Adipocyte (in vitro differentiated cells): ENCODE results near the gene DUSP11.

Source experiments
- DNase-seq: peaks from one replicate; pipeline ENCODE4 v3.0.0-alpha.2; 2015; ENCODE audit warnings: low read depth
- H3K27me3 ChIP-seq: replicated peaks from 2 replicates; pipeline ENCODE4 v1.7.0; 2013; ENCODE audit warnings: mild to moderate bottlenecking, low read length, moderate library complexity; ENCODE audit not compliant: control insufficient read depth, insufficient read depth
- H3K36me3 ChIP-seq: 2 replicates; pipeline ENCODE4 v1.7.0; 2013; ENCODE audit warnings: low read length, mild to moderate bottlenecking, moderate library complexity; ENCODE audit not compliant: control insufficient read depth, insufficient read depth, severe bottlenecking
- H3K4me1 ChIP-seq: 2 replicates; pipeline ENCODE4 v1.7.0; 2013; ENCODE audit warnings: mild to moderate bottlenecking, low read length, moderate library complexity; ENCODE audit not compliant: control insufficient read depth, insufficient read depth
- H3K4me3 ChIP-seq: 2 replicates; pipeline ENCODE4 v1.7.0; 2013; ENCODE audit warnings: mild to moderate bottlenecking, low read length, moderate library complexity
- H3K9ac ChIP-seq: 2 replicates; pipeline ENCODE4 v1.7.0; 2013; ENCODE audit warnings: mild to moderate bottlenecking, low read length, moderate library complexity
- H3K9me3 ChIP-seq: 2 replicates; pipeline ENCODE4 v1.7.0; 2013; ENCODE audit warnings: mild to moderate bottlenecking, low read length, moderate library complexity; ENCODE audit not compliant: control insufficient read depth

The DUSP11 gene

DNA sequence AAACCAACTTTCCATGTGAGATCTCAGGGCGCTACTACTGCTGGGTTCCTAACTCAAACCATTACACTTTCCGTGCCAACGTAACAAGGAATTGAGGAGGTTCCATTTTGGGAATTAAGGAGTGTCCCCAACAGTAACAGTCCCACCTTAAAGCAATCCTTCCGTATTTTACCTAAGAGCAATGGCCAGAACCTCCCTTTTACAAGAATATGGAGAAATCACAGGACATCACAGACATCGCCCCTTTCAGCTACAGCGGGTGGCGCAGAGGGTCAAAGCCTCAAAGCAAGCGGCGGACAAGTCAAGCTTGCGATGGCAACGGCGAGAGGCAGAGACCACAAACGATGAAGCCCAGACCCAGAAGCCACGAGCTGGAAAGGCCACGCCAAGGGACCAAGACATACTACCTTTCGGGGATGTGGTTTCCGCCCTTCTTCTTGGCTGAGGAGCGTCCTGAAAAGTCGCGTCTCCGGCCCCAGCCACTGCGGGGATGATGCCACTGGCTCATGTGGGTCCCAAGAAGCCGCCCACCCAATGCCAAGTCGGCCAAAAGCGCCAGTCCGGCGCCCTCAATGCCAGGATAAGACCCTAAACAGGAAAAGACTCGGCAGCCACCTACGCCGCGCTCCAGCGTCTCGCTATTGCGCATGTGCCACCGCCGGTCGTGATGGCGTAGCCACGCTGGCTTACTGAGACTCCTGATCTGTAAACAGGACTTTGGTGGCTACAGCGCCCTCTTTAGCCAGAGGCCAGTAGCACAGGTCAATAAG lies at the start of gene DUSP11:
Gene DUSP11 (minus strand): TSS at position 637 of the 770 bp plus-strand sequence. CDS start 129 bp downstream, at position 508.
- peaks cover 15% of the 10 kb centered on the region for H3K4me1 ChIP-seq
- DNase-seq: peak; percentile 97
- peak within 1 kb of the TSS; percentile 97 for H3K4me3 ChIP-seq
- peak within 1 kb of the TSS; percentile 94 for H3K9ac ChIP-seq
- H3K27me3 ChIP-seq: no peaks in the 10 kb centered on the region
- H3K36me3 ChIP-seq: peaks cover 23% of the 10 kb centered on the region
- H3K9me3 ChIP-seq: no peaks in the 10 kb centered on the region

DNA sequence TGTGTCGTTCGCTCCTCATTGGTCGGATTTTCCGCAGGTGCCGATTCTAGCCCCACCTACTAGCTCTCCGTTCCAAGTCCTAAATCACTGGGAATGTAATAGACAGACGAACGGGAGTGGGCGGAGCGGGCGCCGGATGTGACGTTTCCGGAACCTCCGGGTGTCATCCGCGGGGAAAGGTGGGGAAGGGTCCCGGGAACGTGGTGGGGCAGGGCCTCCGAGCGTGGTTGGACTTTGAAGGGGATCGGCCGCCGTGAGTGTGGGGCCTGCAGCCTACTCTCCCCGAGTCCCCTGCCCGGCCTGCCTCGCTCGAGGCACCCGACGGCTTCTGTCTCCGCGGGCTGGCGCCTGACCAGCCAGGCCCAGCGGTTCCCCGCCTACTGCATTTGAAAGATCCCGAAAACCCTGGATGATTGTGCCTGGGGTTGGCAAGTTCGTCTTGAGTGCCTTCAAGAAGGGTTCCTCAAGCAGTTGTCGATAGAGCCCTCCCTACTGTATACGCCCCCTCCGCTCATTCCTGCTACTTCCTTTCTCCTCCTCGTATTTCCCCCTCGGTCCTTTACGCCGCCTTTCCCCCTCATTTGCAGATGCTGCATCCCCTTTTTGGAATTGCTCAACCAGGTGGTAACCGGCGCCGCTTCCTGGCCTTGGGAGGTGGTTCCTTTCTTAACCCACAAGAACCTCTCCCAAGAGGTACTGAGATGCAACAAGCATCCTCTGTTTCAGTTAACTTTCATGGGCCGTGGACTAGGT lies 49.1 kb upstream of the DUSP11 start, which contains the start of gene STAMBP:
Gene STAMBP (plus strand): TSS at position 144 of the 753 bp plus-strand sequence. CDS start 1,896 bp downstream, outside the sequence.
- Histone ChIP-seq H3K9ac (peak within 1 kb of the TSS; percentile 89), H3K4me1 (peaks cover 37% of the 10 kb centered on the region), H3K4me3 (peak within 1 kb of the TSS; percentile 91), H3K36me3 (peaks cover 8% of the 10 kb centered on the region), H3K27me3 (no peaks in the 10 kb centered on the region), H3K9me3 (no peaks in the 10 kb centered on the region)
- DNase-seq: peak; percentile 99

- Histone ChIP-seq H3K27me3 (no peaks in the 10 kb centered on the region), H3K36me3 (peaks cover 5% of the 10 kb centered on the region), H3K9ac (peak overlapping the region; percentile 89), H3K9me3 (no peaks in the 10 kb centered on the region), H3K4me1 (peaks cover 37% of the 10 kb centered on the region), H3K4me3 (peak overlapping the region; percentile 91)
- no peak for DNase-seq
Observed at GRCh38 chr2:73828389-73828817, 48.5 kb upstream of the DUSP11 start.

- Histone ChIP-seq H3K4me3 (peak overlapping the region; percentile 91), H3K4me1 (peaks cover 37% of the 10 kb centered on the region), H3K9ac (peak overlapping the region; percentile 89), H3K36me3 (no peaks in the 10 kb centered on the region), H3K9me3 (no peaks in the 10 kb centered on the region), H3K27me3 (no peaks in the 10 kb centered on the region)
- no peak for DNase-seq
Observed at GRCh38 chr2:73827660-73828388, 47.9 kb upstream of the DUSP11 start.

GRCh38 chr2:73827018-73827417 lies 47.1 kb upstream of the DUSP11 start:
- Histone ChIP-seq H3K36me3 (no peaks in the 10 kb centered on the region), H3K4me1 (peaks cover 37% of the 10 kb centered on the region), H3K27me3 (no peaks in the 10 kb centered on the region), H3K9me3 (no peaks in the 10 kb centered on the region), H3K4me3 (no peak overlapping the region), H3K9ac (no peak overlapping the region)
- peak; percentile 68 for DNase-seq

DNA sequence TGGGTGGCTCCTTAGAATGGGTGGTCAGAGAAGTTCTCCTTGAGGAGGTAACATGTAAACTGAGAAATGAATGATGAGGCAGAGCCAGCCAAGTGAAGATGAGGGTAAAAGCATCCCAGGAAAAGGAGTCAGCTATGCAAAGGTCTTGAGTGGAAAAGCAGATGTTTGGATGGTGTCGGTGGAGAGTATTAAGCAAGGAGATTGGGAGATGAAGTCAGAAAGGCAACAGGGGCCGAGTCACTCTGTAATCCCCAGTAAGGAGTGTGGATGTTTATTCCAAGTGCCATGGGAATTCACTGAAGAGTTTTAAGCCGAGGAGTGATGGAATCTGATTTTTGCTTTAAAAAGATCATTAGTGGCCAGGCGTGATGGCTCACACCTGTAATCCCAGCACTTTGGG lies 45.5 kb upstream of the DUSP11 start:
- no peaks in the 10 kb centered on the region for H3K36me3 ChIP-seq
- H3K9me3 ChIP-seq: no peaks in the 10 kb centered on the region
- no peak overlapping the region for H3K9ac ChIP-seq
- H3K4me1 ChIP-seq: peaks cover 24% of the 10 kb centered on the region
- no peak for DNase-seq
- no peak overlapping the region for H3K4me3 ChIP-seq
- peaks cover 11% of the 10 kb centered on the region for H3K27me3 ChIP-seq

DNA sequence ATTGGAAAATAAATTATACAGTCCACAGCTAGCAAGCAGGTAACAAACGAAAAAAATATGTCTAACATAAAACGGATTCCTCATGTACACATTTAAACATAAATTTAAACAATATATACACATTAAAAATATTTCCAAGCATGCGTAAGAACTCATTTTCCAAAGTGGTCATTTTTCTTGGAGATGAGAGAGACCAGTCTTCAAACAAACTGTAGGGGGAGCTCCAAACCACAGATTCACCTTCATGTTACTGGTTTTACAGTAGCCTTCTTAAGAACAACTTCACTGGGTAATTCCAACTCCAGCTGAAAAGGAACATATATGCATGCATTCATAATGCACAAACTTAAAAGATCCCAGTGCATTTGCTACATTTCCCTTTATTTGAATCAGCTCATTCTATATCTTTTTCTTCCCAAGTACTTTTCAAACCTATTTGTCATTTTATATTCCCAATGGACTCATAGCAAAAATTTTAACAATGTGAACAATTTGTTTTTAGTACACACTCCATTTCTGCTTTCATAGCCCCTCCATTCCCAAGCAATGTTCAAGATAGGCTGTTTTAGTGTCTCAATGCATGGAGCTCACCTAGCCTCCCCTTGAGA lies 44.1 kb upstream of the DUSP11 start:
- H3K4me1 ChIP-seq: peaks cover 16% of the 10 kb centered on the region
- peaks cover 19% of the 10 kb centered on the region for H3K27me3 ChIP-seq
- no peaks in the 10 kb centered on the region for H3K9me3 ChIP-seq
- H3K36me3 ChIP-seq: no peaks in the 10 kb centered on the region
- peak overlapping the region; percentile 14 for H3K9ac ChIP-seq
- H3K4me3 ChIP-seq: no peak overlapping the region
- peak; percentile 91 for DNase-seq

DNA sequence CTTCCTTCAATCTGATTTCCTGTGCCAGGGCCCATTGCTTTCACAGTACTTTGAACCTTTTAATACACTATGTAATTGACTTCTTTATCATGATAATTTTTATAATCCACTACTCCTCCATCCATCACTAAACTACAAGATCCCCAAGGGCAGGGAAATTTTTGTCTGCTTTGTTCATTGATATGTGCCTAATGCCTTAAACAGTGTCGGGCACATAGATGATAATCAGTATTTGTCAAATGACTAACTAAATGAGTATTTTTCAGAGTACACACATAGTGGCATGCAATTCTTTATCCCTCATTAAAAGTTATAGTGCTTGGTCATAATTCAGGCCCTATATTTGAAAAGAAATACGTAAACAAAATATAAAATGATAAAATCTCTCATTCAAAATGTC lies 43.5 kb upstream of the DUSP11 start:
- no peaks in the 10 kb centered on the region for H3K9me3 ChIP-seq
- H3K9ac ChIP-seq: no peak overlapping the region
- H3K27me3 ChIP-seq: peaks cover 21% of the 10 kb centered on the region
- H3K4me1 ChIP-seq: peaks cover 13% of the 10 kb centered on the region
- H3K4me3 ChIP-seq: no peak overlapping the region
- no peak for DNase-seq
- no peaks in the 10 kb centered on the region for H3K36me3 ChIP-seq

DNA sequence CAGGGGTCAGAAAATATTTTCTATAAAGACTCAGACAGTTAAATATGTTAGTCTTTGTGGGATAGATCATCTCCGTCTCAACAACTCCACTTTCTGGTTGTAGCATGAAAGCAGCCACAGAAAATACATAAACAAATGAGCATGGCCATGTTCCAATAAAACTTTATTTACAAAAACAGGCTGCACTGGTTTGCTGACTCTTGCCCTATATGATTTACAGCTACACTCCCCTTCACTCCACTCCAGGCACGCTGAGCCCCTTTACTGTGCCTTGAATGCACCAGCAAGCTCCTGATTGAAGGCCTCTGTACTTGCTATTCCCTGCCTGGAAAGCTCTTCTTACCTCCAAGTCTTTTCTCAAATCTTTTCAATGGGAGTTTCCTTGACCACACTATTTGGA lies 43.1 kb upstream of the DUSP11 start:
- Histone ChIP-seq H3K4me1 (peaks cover 9% of the 10 kb centered on the region), H3K9ac (no peak overlapping the region), H3K9me3 (no peaks in the 10 kb centered on the region), H3K4me3 (no peak overlapping the region), H3K27me3 (peaks cover 24% of the 10 kb centered on the region), H3K36me3 (no peaks in the 10 kb centered on the region)
- no peak for DNase-seq

DNA sequence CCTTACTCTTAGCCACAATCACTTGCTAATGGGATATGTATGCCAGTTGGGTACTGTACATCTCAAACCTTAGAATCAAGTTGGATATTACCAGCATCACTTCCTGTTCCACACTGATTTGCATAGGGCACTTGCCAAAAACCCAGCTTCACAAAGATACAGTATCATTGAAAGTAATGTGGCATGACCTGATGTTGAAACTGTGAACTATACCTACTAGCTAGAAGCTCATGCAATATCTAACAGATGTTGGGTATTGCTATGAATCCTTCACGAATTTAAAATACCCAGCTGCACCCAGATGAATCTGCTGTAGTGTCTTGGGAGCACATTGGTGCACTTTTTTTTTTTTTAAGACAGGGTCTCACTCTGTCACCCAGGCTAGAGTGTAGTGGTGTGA lies 42.4 kb upstream of the DUSP11 start:
- peaks cover 29% of the 10 kb centered on the region for H3K27me3 ChIP-seq
- no peak overlapping the region for H3K4me3 ChIP-seq
- H3K9ac ChIP-seq: no peak overlapping the region
- no peaks in the 10 kb centered on the region for H3K36me3 ChIP-seq
- peaks cover 9% of the 10 kb centered on the region for H3K4me1 ChIP-seq
- H3K9me3 ChIP-seq: no peaks in the 10 kb centered on the region
- no peak for DNase-seq
